K562 (cell line): ENCODE data around the gene C16orf92. TPM values are rescaled to one million over a fixed set of nuclear protein-coding genes. Genes with fewer than 3 reads are reported as not detected.

Experiments
- ASH1L ChIP-seq: fragments of 450-650 bp; IDR thresholded peaks from 2 replicates; pipeline ENCODE4 v1.6.1; 2018; ENCODE audit warnings: borderline replicate concordance, mild to moderate bottlenecking, low read depth; ENCODE audit not compliant: partially characterized antibody
- BDP1 ChIP-seq: IDR thresholded peaks from 3 replicates; pipeline ENCODE4 v1.6.1; 2011; ENCODE audit not compliant: insufficient read length, insufficient read depth
- CEBPG ChIP-seq, 3 experiments: fragments of 200-800 bp in 1 of 3; sonication (Bioruptor generic) in 1 of 3; sonication (generic) in 1 of 3; formaldehyde crosslinking in 1 of 3; IDR thresholded peaks in 2 of 3; conservative IDR thresholded peaks in 1 of 3; 2 replicates each; pipeline versions ENCODE4 v1.6.1 to v1.8.0; 2016 to 2022; ENCODE audit warnings: missing compliant biosample characterization in 2 of 3, missing genetic modification characterization in 2 of 3, mild to moderate bottlenecking in 1 of 3, missing genetic modification reagents in 1 of 3
- GABPA ChIP-seq: fragments of 200-800 bp; sonication (Bioruptor generic); conservative IDR thresholded peaks from 2 replicates; pipeline ENCODE4 v1.6.1; 2016; ENCODE audit warnings: low read depth, missing genetic modification characterization, missing compliant biosample characterization
- IRF2 ChIP-seq: sonication (generic); formaldehyde crosslinking; IDR thresholded peaks from 2 replicates; pipeline ENCODE4 v1.8.1; 2022; ENCODE audit warnings: mild to moderate bottlenecking, missing genetic modification reagents
- JUN ChIP-seq, 2 experiments: sonication (generic) in 1 of 2; formaldehyde crosslinking in 1 of 2; IDR thresholded peaks; 2 replicates each; pipeline versions ENCODE4 v1.6.1 to v1.8.0; 2012 to 2022; ENCODE audit warnings: borderline replicate concordance in 2 of 2, mild to moderate bottlenecking in 2 of 2, improper control_type of control experiment in 1 of 2, low read depth in 1 of 2, low read length in 1 of 2, missing genetic modification reagents in 1 of 2
- PHF20 ChIP-seq: fragments of 450-650 bp; IDR thresholded peaks from 2 replicates; pipeline ENCODE4 v1.6.1; 2018; ENCODE audit not compliant: partially characterized antibody
- RBM34 ChIP-seq: fragments of 200-400 bp; formaldehyde crosslinking; IDR thresholded peaks from 2 replicates; pipeline ENCODE4 v1.6.1; 2018; ENCODE audit warnings: low read length, borderline replicate concordance; ENCODE audit not compliant: insufficient read depth
- SREBF2 ChIP-seq: sonication (generic); formaldehyde crosslinking; IDR thresholded peaks from 2 replicates; pipeline ENCODE4 v1.4.0; 2020; ENCODE audit warnings: mild to moderate bottlenecking, missing genetic modification reagents
- polyA plus RNA-seq, 8 experiments: library from polyadenylated mRNA; depleted of rRNA in 4 of 8; stranded (reverse) in 5 of 8; unstranded in 3 of 8; fragments of >200 nt; fragmentation: Nextera tagmentation in 2 of 8; fragmentation: Illumina TruSeq in 1 of 8; extraction: Ambion mirVana in 2 of 8; extraction: Trizol in 1 of 8; gene quantifications; 2 replicates each; pipeline versions ENCODE4 v1.2.1 to v1.2.3, GENCODE V29; 2011 to 2014; ENCODE audit warnings: inconsistent platforms in 1 of 8, missing spikeins in 1 of 8
- total RNA-seq, 7 experiments: library from RNA; depleted of rRNA in 6 of 7; stranded (reverse); fragments of >200 nt in 6 of 7; fragmentation: Illumina TruSeq in 2 of 7; extraction: Trizol in 2 of 7; gene quantifications; 2 replicates each; pipeline versions ENCODE4 v1.2.1 to v1.2.3, GENCODE V29; 2011 to 2021; ENCODE audit warnings: low replicate concordance in 1 of 7
- TF ChIP-seq, protein P1 (sequence below): fragments of 250-450 bp; sonication (Bioruptor Pico); IDR thresholded peaks from 2 replicates; pipeline ENCODE4 v1.4.0; 2020; ENCODE audit warnings: mild to moderate bottlenecking, moderate library complexity
- TF ChIP-seq, protein P2 (sequence below): fragments of 250-450 bp; sonication (Bioruptor Pico); IDR thresholded peaks from 2 replicates; pipeline ENCODE4 v1.8.0; 2021; ENCODE audit warnings: moderate library complexity, mild to moderate bottlenecking, inconsistent platforms
- TF ChIP-seq, protein P3 (sequence below): fragments of 450-650 bp; IDR thresholded peaks from 2 replicates; pipeline ENCODE4 v1.6.1; 2016; ENCODE audit warnings: low read depth, mild to moderate bottlenecking, moderate library complexity

The C16orf92 gene
- total and polyA plus RNA-seq, 9 of the 15 experiments (the other 6 are each of a cell fraction or from before 2014, with no cell fraction given) = not detected

DNA sequence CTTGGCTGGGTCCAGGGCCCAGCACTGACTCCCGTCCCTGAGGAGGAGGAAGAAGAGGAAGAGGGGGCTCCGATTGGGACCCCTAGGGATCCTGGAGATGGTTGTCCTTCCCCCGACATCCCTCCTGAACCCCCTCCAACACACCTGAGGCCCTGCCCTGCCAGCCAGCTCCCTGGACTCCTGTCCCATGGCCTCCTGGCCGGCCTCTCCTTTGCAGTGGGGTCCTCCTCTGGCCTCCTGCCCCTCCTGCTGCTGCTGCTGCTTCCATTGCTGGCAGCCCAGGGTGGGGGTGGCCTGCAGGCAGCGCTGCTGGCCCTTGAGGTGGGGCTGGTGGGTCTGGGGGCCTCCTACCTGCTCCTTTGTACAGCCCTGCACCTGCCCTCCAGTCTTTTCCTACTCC is 36.1 kb upstream of the C16orf92 start (continued):
- no peak for TF ChIP-seq CEBPG (CRISPR knock-in tag; IDR thresholded peaks at IDR 0.05)
- TF ChIP-seq CEBPG (tag; conservative IDR thresholded peaks at IDR 0.05 in 1 of 2, IDR thresholded peaks at IDR 0.05 in 1 of 2) = no peak
- no peak for TF ChIP-seq SREBF2
- TF ChIP-seq, protein P1, sequence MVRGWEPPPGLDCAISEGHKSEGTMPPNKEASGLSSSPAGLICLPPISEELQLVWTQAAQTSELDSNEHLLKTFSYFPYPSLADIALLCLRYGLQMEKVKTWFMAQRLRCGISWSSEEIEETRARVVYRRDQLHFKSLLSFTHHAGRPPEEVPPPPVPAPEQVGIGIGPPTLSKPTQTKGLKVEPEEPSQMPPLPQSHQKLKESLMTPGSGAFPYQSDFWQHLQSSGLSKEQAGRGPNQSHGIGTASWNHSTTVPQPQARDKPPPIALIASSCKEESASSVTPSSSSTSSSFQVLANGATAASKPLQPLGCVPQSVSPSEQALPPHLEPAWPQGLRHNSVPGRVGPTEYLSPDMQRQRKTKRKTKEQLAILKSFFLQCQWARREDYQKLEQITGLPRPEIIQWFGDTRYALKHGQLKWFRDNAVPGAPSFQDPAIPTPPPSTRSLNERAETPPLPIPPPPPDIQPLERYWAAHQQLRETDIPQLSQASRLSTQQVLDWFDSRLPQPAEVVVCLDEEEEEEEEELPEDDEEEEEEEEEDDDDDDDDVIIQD (CRISPR knock-in tag) = no peak
- TF ChIP-seq JUN (IDR thresholded peaks at IDR 0.05; ENCODE audit: borderline replicate concordance, low read depth, low read length) = no peak
- no peak for TF ChIP-seq JUN (CRISPR knock-in tag; IDR thresholded peaks at IDR 0.05; ENCODE audit: borderline replicate concordance)
- no peak for TF ChIP-seq PHF20
- TF ChIP-seq BDP1 = no peak
- TF ChIP-seq, protein P2, sequence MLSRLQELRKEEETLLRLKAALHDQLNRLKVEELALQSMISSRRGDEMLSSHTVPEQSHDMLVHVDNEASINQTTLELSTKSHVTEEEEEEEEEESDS (CRISPR knock-in tag) = no peak
- no peak for TF ChIP-seq GABPA (tag)
- no peak for TF ChIP-seq IRF2 (CRISPR knock-in tag)
- TF ChIP-seq RBM34 = no peak
- TF ChIP-seq, protein P3, sequence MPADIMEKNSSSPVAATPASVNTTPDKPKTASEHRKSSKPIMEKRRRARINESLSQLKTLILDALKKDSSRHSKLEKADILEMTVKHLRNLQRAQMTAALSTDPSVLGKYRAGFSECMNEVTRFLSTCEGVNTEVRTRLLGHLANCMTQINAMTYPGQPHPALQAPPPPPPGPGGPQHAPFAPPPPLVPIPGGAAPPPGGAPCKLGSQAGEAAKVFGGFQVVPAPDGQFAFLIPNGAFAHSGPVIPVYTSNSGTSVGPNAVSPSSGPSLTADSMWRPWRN = no peak
- TF ChIP-seq ASH1L = no peak
